ENCODE measurements around the gene COMT.

GRCh38 chr22:19921544-19922081, 20.0 kb upstream of the COMT start:
- TF ChIP-seq EZH2 (IDR thresholded peaks at IDR 0.05; ENCODE audit: insufficient read depth, poor library complexity, severe bottlenecking) (no peak), EZH2phosphoT487 (IDR thresholded peaks at IDR 0.05; ENCODE audit: insufficient read depth, low read depth) (no peak)
